WTC11 (cell line): ENCODE measurements around the gene ITIH5.

Source experiments
- CTCF ChIP-seq: fragments of 200-600 bp; IDR thresholded peaks from 2 replicates; pipeline ENCODE4 v1.8.0; 2022; ENCODE audit warnings: antibody characterized with exemption
- NR1H2 ChIP-seq: sonication (generic); formaldehyde crosslinking; IDR thresholded peaks from 2 replicates; pipeline ENCODE4 v1.9.0; 2021; ENCODE audit warnings: mild to moderate bottlenecking, moderate library complexity, missing genetic modification reagents
- USF1 ChIP-seq: sonication (generic); formaldehyde crosslinking; IDR thresholded peaks from 2 replicates; pipeline ENCODE4 v1.8.0; 2022; ENCODE audit warnings: mild to moderate bottlenecking, missing genetic modification reagents
- ZBTB21 ChIP-seq: sonication (generic); formaldehyde crosslinking; IDR thresholded peaks from 2 replicates; pipeline ENCODE4 v1.8.1; 2023; ENCODE audit warnings: mild to moderate bottlenecking, missing genetic modification reagents, borderline replicate concordance

DNA sequence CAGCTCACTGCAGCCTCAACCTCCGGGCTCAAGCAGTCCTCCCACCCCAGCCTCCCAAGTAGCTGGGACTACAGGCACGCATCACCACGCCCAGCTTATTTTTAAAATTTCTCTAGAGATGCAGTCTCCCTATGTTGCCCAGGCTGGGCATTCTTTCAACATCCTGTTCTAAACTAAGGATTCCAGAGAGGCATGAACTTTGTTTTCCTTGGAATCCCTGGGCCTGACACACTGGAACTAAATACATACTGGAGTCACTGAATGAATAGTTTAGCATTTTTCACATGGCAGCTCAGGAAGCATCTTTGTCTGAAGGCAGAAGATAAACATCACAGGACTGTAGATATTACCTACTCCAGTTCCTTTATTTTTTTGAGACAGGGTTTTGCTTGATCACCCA, 108.7 kb downstream of the ITIH5 start:
- no peak for TF ChIP-seq USF1
- no peak for TF ChIP-seq NR1H2
- no peak for TF ChIP-seq CTCF
- no peak for TF ChIP-seq ZBTB21 (CRISPR knock-in tag)
